Measurements from ENCODE around the gene DTNB.

DNA sequence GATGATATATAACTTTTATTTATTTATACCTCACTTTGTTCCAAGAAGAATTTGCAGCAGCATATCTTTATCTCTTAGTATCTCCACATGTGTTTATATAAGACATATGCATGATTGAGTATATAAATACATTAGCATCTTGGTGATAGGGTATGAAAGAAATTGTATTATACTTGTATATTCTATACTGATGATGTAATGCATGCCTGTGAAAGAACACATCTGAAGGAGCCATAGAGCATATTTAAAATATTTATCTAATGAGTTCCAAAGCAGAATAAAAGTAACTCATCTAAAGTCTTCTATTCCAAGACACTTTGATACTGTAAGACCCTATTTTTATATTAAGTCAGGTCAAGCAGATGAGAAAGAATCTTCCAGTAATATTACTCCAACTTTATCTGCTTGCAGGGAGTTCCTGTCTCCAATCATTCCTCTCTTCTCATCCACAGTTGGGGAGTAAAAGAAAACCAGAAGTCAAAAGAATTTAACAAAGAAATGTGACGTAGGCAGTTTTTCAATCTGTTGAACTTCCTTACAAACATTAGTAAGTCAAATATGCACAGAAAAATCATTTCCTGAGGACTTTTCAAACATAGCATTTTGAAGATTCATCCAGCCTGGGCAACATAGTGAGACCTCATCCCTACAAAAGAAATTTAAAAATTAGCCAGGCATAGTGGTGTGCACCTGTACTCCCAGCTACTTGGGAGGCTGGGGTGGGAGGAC, 76.7 kb downstream of the DTNB start:
- no peak for TF ChIP-seq EZH2 (IDR thresholded peaks at IDR 0.05; ENCODE audit: borderline replicate concordance)
- TF ChIP-seq, protein P1, sequence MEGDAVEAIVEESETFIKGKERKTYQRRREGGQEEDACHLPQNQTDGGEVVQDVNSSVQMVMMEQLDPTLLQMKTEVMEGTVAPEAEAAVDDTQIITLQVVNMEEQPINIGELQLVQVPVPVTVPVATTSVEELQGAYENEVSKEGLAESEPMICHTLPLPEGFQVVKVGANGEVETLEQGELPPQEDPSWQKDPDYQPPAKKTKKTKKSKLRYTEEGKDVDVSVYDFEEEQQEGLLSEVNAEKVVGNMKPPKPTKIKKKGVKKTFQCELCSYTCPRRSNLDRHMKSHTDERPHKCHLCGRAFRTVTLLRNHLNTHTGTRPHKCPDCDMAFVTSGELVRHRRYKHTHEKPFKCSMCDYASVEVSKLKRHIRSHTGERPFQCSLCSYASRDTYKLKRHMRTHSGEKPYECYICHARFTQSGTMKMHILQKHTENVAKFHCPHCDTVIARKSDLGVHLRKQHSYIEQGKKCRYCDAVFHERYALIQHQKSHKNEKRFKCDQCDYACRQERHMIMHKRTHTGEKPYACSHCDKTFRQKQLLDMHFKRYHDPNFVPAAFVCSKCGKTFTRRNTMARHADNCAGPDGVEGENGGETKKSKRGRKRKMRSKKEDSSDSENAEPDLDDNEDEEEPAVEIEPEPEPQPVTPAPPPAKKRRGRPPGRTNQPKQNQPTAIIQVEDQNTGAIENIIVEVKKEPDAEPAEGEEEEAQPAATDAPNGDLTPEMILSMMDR (IDR thresholded peaks at IDR 0.05; ENCODE audit: poor library complexity): no peak
